Prostate gland (tissue), 2 donors: Measurements from ENCODE around the gene PCBD2.

Source experiments
- CTCF ChIP-seq, 4 experiments: fragments of 200-600 bp in 2 of 4; fragments of 450-650 bp in 2 of 4; sonication (generic) in 2 of 4; IDR thresholded peaks; 1 replicate in 3 of 4; 2 replicates in 1 of 4; pipeline ENCODE4 v1.5.1; 2016 to 2019; ENCODE audit warnings: antibody characterized with exemption in 4 of 4, mild to moderate bottlenecking in 2 of 4, moderate library complexity in 2 of 4
- POLR2A ChIP-seq: fragments of 450-650 bp; IDR thresholded peaks from one replicate; pipeline ENCODE4 v1.6.1; 2016; ENCODE audit warnings: antibody characterized with exemption, mild to moderate bottlenecking
- POLR2AphosphoS5 ChIP-seq: sonication (generic); formaldehyde crosslinking; IDR thresholded peaks from one replicate; pipeline ENCODE4 v1.6.1; 2017; ENCODE audit warnings: antibody characterized with exemption

DNA sequence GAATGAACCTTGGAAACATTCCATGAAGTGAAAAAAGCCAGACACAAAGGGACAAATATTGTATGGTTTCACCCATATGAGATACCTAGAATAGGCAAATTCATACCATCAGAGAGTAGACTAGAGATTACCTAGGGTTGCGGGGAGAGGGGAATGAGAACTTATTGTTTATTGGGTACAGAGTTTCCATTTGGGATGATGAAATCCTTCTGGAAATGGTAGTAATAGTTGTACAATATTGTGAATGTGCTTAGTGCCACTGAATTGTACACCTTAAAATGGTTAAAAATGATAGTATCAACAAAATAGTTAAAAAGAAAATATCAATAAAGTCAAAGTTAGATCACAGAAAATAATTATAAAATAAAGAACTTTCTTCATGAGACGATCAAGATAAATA is 88.2 kb downstream of the PCBD2 start:
- TF ChIP-seq CTCF (IDR thresholded peaks at IDR 0.05) = no peak
- TF ChIP-seq POLR2A = no peak
- no peak for TF ChIP-seq POLR2AphosphoS5
